HG02943 (cell line): ENCODE results near the gene LENEP.

Source experiments
- ATAC-seq: cut with Tn5 transposase; IDR thresholded peaks from one replicate; pipeline ENCODE4 v1.9.1; 2021; ENCODE audit warnings: mild to moderate bottlenecking, low read depth, moderate library complexity; ENCODE audit not compliant: unreplicated experiment

The LENEP gene

DNA sequence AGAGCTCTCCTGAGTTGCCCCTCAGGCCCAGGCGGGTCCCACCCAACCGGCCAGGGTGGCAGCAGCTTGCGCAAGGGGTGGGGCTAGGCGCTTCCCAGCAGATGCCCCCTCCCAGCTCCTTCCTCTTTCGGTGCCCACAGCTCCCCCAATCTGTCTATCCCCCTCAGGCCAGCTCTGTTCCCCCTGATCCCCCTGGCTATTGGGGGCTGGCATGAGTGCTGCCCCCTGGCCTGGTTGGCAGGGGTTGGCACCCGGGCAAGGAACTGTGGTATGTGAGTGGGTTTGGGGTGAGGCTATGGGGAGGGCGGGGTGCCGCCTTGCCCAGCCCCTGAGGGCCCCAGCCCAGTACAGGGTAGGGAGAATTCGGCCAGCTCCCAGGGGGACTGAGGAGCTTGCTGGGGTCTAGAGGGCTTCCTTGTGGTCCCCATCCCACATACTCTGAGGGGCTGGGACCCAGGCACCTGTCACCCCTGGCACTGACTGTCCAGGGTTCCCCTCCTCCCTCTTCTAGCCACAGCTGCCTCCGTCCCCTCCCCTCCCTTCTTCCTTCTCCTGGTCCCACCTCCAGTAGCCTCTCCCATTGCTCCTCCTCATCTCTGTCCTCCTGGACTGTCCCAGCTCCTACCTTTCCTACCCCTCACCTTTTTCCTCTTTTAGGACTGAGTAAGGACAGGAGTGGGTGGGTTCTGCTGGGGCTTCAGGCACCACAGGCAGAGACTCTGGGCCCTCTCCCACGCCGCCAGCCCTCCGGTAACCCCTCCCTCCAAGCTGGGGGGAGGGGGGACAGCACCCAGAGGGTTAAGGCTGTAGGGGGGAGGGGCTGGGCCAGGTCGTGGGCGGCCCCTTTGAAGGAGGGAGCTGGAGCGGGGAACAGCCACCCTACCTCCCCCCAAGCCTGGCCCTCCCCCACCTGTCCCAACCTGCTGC lies 14.9 kb downstream of the LENEP start:
- no peak for ATAC-seq

DNA sequence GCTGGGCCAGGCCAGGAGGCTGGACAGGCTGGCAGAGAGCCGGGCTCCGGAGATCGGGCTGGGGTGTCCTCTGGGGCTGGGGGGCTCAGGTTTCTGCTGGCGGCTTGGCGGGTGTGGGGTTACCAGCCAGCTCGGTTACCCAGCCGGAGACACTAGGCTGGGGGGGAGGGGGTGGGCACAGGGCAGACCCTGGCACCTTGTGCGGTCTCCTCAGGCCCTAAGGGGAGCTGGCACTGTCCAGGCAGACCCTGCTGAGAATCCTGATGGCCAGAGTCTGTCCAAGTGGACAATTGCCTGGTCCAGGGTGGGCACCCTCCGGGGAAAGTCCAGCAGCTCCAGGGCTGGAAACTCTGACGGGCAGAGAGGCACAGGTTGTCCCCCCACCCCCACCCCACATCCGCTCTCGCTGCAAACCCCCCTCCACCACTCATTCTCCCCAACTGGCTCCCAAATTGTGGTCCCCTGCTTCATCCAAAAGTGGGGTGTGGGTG lies 15.9 kb downstream of the LENEP start:
- ATAC-seq: no peak

DNA sequence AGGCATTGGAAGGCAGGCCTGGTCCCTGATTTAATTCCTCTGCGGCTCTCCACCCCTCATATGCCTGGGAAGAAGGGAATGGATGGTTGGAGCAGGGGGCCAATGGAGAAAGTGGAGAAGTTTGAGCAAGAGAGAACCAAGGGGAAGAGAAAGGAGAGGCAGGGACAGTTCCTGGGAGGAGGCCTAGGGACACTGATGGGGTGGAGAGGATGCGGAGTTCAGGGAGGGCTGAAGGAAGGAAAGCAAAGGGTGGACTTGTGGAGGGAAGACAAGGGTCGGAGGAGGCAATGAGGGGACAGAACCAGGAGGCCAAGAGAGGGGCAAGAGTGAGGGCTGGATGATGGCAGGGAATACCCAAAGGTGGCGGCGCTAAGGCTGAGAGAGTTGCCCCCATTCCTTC lies 16.4 kb downstream of the LENEP start:
- ATAC-seq: no peak

DNA sequence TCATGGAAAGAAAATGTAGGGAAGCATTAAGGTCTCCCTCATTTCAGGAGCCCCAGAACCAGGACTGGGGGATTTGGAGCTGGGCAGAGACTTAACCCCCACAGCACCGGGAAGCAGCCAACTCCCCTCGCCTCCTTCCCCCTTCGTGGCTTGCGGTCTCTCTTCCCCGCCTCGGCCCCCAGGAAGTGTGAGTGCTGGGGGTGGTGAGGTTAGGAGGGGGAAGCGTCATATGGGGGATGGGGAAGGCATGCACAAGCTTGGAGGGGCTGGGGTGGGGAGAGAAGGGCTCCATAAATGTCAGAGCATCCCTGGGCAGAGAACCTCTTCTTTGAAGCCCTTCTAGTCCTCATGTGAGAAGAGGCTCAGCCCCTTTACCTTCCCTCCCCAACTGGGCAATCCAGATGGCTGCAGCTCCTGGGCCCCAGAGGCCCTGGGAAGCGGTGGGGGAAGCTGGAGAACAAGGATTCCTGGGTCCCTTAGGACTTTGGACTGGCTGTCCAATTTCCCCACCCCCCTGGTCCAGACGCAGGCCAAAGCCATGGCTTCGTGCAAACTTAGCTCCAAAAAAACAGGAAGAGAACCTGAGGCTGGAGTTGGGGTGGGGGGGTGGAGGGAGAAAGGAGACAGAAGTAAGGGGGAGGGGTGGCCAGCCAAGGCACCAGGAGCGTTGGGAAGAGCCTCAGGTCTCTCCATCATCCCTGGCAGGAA lies 17.0 kb downstream of the LENEP start:
- no peak for ATAC-seq

DNA sequence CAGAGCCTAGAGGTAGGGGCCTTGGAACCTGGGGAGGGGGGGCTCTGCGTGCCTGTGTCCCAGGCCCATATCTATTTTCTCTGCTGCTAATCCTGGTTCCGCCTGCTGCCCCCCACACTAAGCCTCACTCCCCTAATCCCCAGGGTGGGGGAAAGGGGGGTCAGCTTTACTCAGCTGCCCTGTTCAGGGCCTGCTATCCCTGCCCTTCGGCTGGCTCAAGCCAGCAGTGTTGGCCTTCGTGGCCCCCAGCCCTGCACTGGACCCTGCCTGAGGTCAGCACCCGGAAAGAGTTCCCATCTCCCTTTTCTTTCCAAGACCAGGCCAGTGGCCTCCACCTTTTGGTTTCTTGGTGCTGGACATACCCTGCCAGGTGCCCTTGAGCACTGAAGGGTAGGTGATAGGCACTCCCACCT lies 17.6 kb downstream of the LENEP start:
- no peak for ATAC-seq

DNA sequence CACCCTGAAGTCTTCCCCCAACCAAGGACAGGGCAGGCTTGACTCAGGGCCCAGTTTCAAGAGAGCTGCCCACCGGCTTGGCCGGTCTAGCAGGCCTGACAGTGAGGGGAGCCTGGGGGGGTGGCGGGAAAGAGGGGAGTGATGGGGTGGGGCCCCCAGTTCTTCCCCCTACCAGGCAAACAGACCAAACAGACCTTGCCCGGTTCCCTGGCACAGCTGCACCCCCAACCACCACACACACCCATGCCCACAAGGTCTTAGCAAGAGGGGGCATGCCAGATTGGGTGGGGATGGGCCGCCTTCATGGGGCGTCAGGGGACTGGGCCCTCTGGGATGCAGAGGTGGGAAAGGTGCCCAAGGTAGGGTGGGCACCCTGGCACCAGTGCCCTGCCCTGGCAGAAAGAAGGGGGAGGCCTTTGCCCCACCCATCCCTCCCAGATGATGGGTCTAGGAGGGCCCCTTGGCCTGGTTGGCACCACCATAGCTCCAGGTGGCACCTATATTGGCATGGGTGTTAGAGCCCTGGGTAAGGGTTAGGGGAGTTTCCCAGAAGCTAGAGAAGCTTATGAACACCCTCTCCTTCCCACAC lies 18.1 kb downstream of the LENEP start:
- no peak for ATAC-seq

DNA sequence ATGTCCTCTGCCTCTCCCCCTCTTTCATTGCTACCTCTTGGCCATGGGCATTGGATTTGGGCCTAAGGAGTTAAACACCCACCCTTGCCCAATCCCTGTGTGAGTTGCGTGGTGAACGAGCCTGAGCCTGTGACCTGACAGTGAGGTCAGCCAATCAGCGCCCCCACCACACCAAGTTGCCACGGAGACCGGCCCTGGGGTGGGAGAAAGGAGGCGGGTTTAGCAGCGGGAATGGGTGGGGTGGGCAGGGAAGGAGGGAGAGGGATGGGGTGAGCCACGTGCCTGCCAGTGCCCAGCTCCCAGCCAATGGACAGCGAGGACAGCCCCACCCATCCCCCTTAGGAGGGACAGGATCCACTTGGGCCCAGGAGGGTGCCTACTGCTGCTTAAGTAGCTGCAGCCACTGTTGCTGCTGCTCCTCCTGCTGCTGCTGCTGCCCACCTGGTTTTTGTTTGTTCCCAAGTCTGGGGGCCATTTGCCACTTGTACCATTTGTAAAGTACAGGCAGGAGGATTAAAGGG lies 18.7 kb downstream of the LENEP start:
- no peak for ATAC-seq

DNA sequence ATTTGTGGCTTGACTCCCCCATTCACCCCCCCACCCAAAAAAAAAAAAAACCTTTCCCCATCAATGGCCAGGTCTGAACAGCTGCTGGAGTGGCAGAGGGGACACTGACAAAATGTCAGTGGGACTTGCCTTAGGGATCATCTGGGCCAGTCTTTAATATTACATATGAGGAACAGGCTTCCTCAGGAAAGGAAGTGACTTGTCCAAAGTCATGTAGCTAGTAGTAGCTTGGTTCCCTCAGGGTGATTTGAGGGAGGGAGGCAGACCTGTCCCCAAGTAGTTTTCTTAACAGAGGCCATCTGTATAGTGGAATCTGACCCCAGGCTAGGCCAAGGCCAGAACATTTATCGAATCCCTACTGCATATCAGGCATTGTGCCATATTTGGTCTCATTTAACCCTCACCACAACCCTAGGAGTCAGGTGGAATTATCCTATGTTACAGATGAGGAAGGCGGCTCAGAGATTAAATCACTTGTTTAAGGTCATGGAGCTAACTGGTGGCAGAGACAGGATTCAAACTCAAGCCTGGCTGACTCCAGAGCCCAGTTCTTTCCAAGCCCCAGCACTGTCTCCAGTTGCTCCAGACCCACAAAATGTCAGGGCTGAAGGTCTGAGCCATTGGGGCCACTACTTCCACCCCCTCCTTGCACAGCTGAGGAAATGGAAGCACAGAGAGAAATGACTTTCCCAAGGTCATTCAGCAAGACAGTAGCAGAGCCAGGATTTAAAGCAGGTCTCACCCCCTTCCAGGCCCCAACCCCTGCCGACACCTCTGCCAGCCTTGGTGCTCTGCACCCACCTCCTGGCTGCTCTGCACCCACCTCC lies 19.6 kb downstream of the LENEP start:
- ATAC-seq: no peak

DNA sequence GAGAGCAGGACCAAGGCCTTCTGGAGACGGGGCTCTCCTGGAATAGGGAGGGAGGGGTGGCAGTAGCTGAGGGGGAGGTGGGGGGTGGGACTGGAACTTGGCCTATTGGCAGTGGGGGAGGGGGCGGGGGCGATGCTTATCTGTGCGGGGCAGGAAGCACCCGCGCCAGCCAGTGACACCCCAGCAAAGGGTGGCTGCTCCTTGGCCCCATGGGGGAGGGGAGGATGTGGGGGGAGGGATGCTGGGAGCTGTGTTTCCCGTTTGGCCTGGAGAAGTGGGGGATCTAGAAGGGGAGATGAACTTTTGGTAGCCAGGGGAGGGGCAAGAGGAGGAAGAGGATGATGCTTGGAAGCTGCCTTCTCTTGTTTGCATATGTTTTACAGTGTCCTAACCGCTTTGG lies 20.2 kb downstream of the LENEP start:
- ATAC-seq: no peak

DNA sequence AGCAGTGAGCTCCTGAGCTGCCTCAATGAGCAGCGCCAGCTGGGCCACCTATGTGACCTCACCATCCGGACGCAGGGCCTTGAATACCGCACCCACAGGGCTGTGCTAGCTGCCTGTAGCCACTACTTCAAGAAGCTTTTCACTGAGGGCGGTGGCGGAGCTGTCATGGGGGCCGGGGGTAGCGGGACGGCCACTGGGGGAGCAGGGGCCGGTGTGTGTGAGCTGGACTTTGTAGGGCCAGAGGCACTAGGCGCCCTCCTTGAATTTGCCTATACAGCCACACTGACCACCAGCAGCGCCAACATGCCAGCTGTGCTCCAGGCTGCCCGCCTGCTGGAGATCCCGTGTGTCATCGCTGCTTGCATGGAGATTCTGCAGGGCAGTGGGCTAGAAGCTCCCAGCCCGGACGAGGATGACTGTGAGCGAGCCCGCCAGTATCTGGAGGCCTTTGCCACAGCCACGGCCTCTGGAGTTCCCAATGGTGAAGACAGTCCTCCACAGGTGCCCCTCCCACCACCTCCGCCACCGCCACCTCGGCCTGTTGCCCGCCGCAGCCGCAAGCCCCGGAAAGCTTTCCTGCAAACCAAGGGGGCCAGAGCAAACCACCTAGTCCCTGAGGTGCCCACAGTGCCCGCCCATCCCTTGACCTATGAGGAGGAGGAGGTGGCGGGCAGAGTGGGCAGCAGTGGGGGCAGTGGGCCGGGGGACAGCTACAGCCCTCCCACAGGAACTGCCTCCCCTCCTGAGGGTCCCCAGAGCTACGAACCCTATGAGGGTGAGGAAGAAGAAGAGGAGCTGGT lies 21.5 kb downstream of the LENEP start:
- ATAC-seq: no peak

DNA sequence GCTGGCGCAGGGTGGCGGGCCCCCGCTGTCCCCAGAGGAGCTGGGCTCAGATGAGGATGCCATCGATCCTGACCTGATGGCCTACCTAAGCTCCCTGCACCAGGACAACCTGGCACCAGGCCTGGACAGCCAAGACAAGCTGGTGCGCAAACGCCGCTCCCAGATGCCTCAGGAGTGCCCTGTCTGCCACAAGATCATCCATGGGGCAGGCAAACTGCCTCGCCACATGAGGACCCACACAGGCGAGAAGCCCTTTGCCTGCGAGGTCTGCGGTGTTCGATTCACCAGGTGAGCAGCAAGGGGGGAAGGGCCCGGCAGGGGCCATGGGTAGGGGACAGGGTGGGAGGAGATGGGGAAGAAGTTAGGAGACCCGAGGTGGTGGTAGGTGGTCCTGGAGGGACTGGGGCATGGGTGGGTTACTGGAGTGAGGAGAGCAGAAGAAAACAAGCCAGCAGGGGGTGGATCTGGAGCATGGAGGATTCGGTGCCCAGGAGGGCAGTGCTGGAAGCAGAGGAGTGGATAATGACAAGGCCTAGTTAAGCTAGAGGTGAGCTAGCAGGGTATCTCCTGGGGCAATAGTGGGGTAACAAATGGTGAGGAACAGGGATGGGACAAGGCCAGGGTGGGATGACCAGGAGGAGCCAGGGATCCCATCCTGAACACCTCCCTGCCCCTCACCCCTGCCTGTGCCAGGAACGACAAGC lies 22.3 kb downstream of the LENEP start:
- ATAC-seq: no peak

DNA sequence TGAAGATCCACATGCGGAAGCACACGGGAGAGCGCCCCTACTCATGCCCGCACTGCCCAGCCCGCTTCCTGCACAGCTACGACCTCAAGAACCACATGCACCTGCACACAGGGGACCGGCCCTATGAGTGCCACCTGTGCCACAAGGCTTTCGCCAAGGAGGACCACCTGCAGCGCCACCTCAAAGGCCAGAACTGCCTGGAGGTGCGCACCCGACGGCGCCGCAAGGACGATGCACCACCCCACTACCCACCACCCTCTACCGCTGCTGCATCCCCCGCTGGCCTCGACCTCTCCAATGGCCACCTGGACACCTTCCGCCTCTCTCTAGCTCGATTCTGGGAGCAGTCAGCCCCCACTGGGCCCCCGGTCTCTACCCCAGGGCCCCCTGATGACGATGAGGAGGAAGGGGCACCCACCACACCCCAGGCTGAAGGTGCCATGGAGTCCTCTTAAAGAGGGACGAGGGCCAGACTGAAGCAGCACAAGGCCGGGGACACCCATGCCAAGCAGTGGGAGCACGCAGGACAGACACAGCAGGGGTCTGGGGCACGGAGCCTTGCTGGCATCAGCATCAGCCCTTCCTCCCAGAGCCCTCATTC lies 22.9 kb downstream of the LENEP start:
- ATAC-seq: no peak

DNA sequence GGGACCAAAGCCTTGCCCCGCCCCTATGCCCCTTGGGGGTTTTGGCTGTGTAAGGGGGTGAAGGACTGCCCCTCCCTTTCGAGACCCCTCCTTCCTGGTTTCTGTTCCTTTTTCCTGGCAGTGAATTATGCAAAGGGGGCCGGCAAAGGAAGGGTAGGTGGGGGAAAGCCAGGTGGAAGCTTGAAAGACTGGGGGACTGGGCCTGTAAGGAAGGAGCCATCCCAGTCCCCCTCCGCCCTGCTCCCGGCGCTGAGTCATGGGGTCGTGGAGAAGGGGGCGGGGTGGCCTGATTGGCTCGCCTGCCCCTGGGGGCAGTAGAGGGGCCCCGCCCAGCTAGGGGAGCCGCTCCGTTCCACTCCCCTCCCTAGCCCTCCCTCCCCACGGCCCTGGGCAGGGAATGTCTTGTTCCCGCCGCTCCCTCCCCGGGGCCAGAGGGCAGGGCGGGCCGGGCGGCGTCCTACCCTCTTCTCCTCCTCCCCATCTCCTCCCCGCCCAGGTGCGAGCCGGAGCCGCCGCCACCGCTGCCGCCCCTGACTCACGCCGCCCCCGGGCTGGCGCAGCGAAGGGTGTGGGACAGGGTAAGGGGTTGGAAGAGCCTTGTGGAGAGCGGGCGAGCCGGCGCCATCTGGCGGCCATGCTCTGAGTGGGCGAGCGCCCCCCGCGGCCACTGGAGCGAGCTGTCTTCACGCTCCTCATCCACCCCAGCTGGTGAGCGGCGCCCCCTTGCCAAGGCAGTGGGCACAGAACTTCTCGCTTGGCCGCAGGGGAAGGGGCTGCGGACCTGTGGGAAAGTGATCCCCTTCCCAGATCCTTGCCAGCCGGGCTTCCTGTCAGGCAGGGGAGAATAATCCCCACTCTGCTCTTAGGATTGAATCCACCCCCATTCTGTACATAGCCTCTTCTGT lies 23.9 kb downstream of the LENEP start:
- peak; percentile 58 for ATAC-seq

DNA sequence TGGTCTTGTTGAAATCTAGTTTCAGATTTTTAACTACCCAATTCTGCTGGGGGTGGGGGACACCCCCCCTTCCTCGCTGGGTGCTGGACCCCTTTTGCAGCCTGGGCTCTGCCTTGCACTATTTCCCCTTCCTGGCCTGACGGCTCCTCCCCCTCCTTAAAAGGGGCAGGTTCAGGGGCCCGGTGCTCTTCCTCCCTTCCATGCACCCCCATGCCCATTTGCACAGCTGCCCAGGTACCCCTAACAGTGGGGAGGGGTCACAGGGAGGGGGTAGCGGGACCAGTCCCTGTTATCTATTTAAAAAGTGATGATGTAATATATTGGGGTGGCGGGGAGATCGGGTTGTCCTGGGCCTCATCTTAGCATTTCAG lies 24.5 kb downstream of the LENEP start:
- no peak for ATAC-seq

DNA sequence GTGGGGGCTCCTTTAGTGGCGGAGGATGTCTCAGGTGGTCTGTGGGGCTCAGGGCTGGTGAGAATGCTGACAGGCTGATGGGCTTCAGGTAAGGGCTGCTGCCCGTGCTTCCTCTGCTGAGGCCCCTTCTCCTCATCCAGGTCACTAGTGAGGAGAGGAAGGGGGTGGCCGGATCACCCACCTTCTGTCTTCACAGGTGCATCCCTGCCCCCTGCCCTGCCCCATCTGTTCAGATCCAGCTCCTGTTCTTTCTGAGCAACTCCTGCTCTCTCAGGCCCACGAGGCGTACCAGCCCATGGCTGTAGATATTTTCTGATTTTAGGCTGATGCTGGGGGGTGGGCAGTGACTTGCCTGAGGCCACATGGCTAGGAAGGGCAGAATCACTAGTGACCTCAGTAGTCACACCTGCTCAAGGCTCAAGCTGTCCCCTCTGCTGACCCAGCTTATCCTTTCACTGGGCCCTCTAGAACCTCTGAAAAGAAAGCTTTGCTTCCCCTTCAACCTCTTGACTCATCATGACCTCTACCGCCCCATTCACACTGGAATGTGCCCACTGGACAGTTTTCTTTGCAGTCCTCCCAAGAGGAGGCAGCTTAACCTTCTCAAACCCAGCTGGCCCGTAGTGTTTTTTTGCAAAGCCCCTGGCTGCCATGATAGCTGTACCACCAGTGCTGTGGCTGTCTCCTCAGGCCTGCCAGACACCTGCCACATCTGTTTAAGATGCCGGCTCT lies 25.4 kb downstream of the LENEP start:
- no peak for ATAC-seq

DNA sequence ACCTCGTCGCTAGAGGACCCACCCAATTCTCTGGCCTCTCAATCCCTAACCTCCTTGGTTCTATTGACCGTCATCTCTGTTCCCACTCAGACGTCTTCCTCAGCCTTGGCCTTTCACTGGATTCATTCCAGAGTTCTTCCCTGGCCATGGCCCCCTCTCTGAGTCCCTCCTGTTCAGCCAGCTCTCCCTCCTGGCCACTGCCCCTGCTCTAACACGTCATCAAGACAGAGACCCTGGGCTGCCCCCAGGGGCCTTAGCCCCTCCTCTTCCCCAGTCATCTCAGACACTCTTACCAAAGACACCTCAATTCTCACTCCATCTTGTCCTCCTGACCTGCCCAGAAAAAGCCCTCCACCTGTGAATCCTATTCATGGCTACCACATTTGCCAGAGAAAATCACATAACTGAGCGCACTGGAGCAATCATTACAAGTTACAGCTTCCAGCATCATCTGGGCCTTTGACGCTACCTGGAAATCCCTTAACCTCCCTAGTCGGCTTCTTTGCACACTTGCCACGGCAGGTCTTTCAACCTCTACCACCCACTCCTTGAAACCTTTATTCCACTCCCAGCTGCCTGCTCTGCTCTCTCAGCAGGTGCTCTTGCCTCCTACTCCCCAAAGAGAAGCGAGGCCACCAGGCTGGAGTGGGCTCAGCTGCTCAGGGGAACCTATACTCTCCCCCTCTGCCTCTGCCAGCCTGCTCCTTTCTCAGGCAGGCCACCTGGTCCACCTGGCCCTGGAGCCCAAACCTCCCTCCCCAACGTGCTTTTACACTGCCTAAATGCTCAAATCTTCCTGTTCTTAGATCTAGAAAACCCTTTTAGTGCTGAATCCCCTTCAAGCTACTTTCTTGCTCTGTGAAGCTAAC lies 26.2 kb downstream of the LENEP start:
- no peak for ATAC-seq
